ENCODE results near the gene R3HDM2.
A peak's percentile ranks its signal among the peaks of the same experiment; 100 is the strongest.

Gene R3HDM2

GRCh38 chr12:57456145-57456700 is 25.4 kb upstream of the R3HDM2 start:
- no peaks in the 10 kb centered on the region for H3K27me3 ChIP-seq (ENCODE audit: control insufficient read depth, insufficient read depth, low read length)
- no peaks in the 10 kb centered on the region for H3K36me3 ChIP-seq (ENCODE audit: control insufficient read depth, low read depth, low read length)
- H3K9me3 ChIP-seq (ENCODE audit: control insufficient read depth, low read depth, low read length), result no peaks in the 10 kb centered on the region
- H3K9ac ChIP-seq (ENCODE audit: low read length), result peak overlapping the region; percentile 30
- no peak overlapping the region for H3K27ac ChIP-seq (ENCODE audit: low read length)
- H3K4me3 ChIP-seq (ENCODE audit: low read length), result peak overlapping the region; percentile 65
- peaks cover 34% of the 10 kb centered on the region for H3K4me1 ChIP-seq (ENCODE audit: control insufficient read depth, low read depth, low read length)

- H3K27ac ChIP-seq (ENCODE audit: low read length), result no peak overlapping the region
- H3K9me3 ChIP-seq (ENCODE audit: control insufficient read depth, low read depth, low read length), result no peaks in the 10 kb centered on the region
- H3K36me3 ChIP-seq (ENCODE audit: control insufficient read depth, low read depth, low read length), result no peaks in the 10 kb centered on the region
- peaks cover 34% of the 10 kb centered on the region for H3K4me1 ChIP-seq (ENCODE audit: control insufficient read depth, low read depth, low read length)
- H3K9ac ChIP-seq (ENCODE audit: low read length), result peak overlapping the region; percentile 30
- peak overlapping the region; percentile 65 for H3K4me3 ChIP-seq (ENCODE audit: low read length)
- no peaks in the 10 kb centered on the region for H3K27me3 ChIP-seq (ENCODE audit: control insufficient read depth, insufficient read depth, low read length)
These were observed 24.7 kb upstream of the R3HDM2 start for GRCh38 chr12:57455374-57456144.

- Histone ChIP-seq H3K4me1 (ENCODE audit: control insufficient read depth, low read depth, low read length) (peaks cover 31% of the 10 kb centered on the region), H3K9ac (ENCODE audit: low read length) (peak within 1 kb of the TSS; percentile 87), H3K9me3 (ENCODE audit: control insufficient read depth, low read depth, low read length) (no peaks in the 10 kb centered on the region), H3K36me3 (ENCODE audit: control insufficient read depth, low read depth, low read length) (no peaks in the 10 kb centered on the region), H3K27me3 (ENCODE audit: control insufficient read depth, insufficient read depth, low read length) (no peaks in the 10 kb centered on the region), H3K27ac (ENCODE audit: low read length) (peak within 1 kb of the TSS; percentile 99), H3K4me3 (ENCODE audit: low read length) (peak within 1 kb of the TSS; percentile 65)
These were observed 23.9 kb upstream of the R3HDM2 start, which contains the start of gene INHBE for GRCh38 chr12:57454566-57455373. TSS of gene INHBE (plus strand) at chr12:57455307. CDS start at chr12:57455537, 230 bp downstream.

- Histone ChIP-seq H3K27ac (ENCODE audit: low read length) (peak overlapping the region; percentile 99), H3K9ac (ENCODE audit: low read length) (peak overlapping the region; percentile 87), H3K4me3 (ENCODE audit: low read length) (no peak overlapping the region), H3K27me3 (ENCODE audit: control insufficient read depth, insufficient read depth, low read length) (no peaks in the 10 kb centered on the region), H3K36me3 (ENCODE audit: control insufficient read depth, low read depth, low read length) (no peaks in the 10 kb centered on the region), H3K4me1 (ENCODE audit: control insufficient read depth, low read depth, low read length) (peaks cover 31% of the 10 kb centered on the region), H3K9me3 (ENCODE audit: control insufficient read depth, low read depth, low read length) (no peaks in the 10 kb centered on the region)
These were observed 23.3 kb upstream of the R3HDM2 start for GRCh38 chr12:57454213-57454565.

GRCh38 chr12:57452937-57453509 is 22.2 kb upstream of the R3HDM2 start:
- H3K27me3 ChIP-seq (ENCODE audit: control insufficient read depth, insufficient read depth, low read length), result no peaks in the 10 kb centered on the region
- H3K9ac ChIP-seq (ENCODE audit: low read length), result no peak overlapping the region
- no peaks in the 10 kb centered on the region for H3K36me3 ChIP-seq (ENCODE audit: control insufficient read depth, low read depth, low read length)
- H3K9me3 ChIP-seq (ENCODE audit: control insufficient read depth, low read depth, low read length), result no peaks in the 10 kb centered on the region
- no peak overlapping the region for H3K4me3 ChIP-seq (ENCODE audit: low read length)
- no peak overlapping the region for H3K27ac ChIP-seq (ENCODE audit: low read length)
- H3K4me1 ChIP-seq (ENCODE audit: control insufficient read depth, low read depth, low read length), result peaks cover 28% of the 10 kb centered on the region

- H3K9ac ChIP-seq (ENCODE audit: low read length), result no peak overlapping the region
- H3K4me3 ChIP-seq (ENCODE audit: low read length), result no peak overlapping the region
- no peak overlapping the region for H3K27ac ChIP-seq (ENCODE audit: low read length)
- no peaks in the 10 kb centered on the region for H3K27me3 ChIP-seq (ENCODE audit: control insufficient read depth, insufficient read depth, low read length)
- H3K9me3 ChIP-seq (ENCODE audit: control insufficient read depth, low read depth, low read length), result no peaks in the 10 kb centered on the region
- no peaks in the 10 kb centered on the region for H3K36me3 ChIP-seq (ENCODE audit: control insufficient read depth, low read depth, low read length)
- H3K4me1 ChIP-seq (ENCODE audit: control insufficient read depth, low read depth, low read length), result peaks cover 28% of the 10 kb centered on the region
These were observed 21.5 kb upstream of the R3HDM2 start for GRCh38 chr12:57452181-57452936.

GRCh38 chr12:57451233-57451778 is 20.5 kb upstream of the R3HDM2 start:
- H3K27me3 ChIP-seq (ENCODE audit: control insufficient read depth, insufficient read depth, low read length), result no peaks in the 10 kb centered on the region
- H3K27ac ChIP-seq (ENCODE audit: low read length), result no peak overlapping the region
- H3K36me3 ChIP-seq (ENCODE audit: control insufficient read depth, low read depth, low read length), result no peaks in the 10 kb centered on the region
- no peak overlapping the region for H3K9ac ChIP-seq (ENCODE audit: low read length)
- H3K4me1 ChIP-seq (ENCODE audit: control insufficient read depth, low read depth, low read length), result peaks cover 28% of the 10 kb centered on the region
- H3K9me3 ChIP-seq (ENCODE audit: control insufficient read depth, low read depth, low read length), result no peaks in the 10 kb centered on the region
- H3K4me3 ChIP-seq (ENCODE audit: low read length), result no peak overlapping the region

- Histone ChIP-seq H3K27ac (ENCODE audit: low read length) (no peak overlapping the region), H3K27me3 (ENCODE audit: control insufficient read depth, insufficient read depth, low read length) (no peaks in the 10 kb centered on the region), H3K4me1 (ENCODE audit: control insufficient read depth, low read depth, low read length) (peaks cover 18% of the 10 kb centered on the region), H3K36me3 (ENCODE audit: control insufficient read depth, low read depth, low read length) (no peaks in the 10 kb centered on the region), H3K9me3 (ENCODE audit: control insufficient read depth, low read depth, low read length) (no peaks in the 10 kb centered on the region), H3K4me3 (ENCODE audit: low read length) (no peak overlapping the region), H3K9ac (ENCODE audit: low read length) (no peak overlapping the region)
These were observed 19.2 kb upstream of the R3HDM2 start for GRCh38 chr12:57450057-57450456.

- Histone ChIP-seq H3K9ac (ENCODE audit: low read length) (no peak overlapping the region), H3K4me1 (ENCODE audit: control insufficient read depth, low read depth, low read length) (peaks cover 11% of the 10 kb centered on the region), H3K9me3 (ENCODE audit: control insufficient read depth, low read depth, low read length) (no peaks in the 10 kb centered on the region), H3K27me3 (ENCODE audit: control insufficient read depth, insufficient read depth, low read length) (no peaks in the 10 kb centered on the region), H3K4me3 (ENCODE audit: low read length) (no peak overlapping the region), H3K27ac (ENCODE audit: low read length) (no peak overlapping the region), H3K36me3 (ENCODE audit: control insufficient read depth, low read depth, low read length) (no peaks in the 10 kb centered on the region)
These were observed 18.5 kb upstream of the R3HDM2 start for GRCh38 chr12:57449375-57449774.

GRCh38 chr12:57448669-57449068 is 17.8 kb upstream of the R3HDM2 start:
- Histone ChIP-seq H3K4me3 (ENCODE audit: low read length) (no peak overlapping the region), H3K36me3 (ENCODE audit: control insufficient read depth, low read depth, low read length) (no peaks in the 10 kb centered on the region), H3K4me1 (ENCODE audit: control insufficient read depth, low read depth, low read length) (peaks cover 11% of the 10 kb centered on the region), H3K9me3 (ENCODE audit: control insufficient read depth, low read depth, low read length) (no peaks in the 10 kb centered on the region), H3K27ac (ENCODE audit: low read length) (no peak overlapping the region), H3K9ac (ENCODE audit: low read length) (no peak overlapping the region), H3K27me3 (ENCODE audit: control insufficient read depth, insufficient read depth, low read length) (no peaks in the 10 kb centered on the region)
